Measurements from ENCODE around the gene REEP1.

The REEP1 gene

DNA sequence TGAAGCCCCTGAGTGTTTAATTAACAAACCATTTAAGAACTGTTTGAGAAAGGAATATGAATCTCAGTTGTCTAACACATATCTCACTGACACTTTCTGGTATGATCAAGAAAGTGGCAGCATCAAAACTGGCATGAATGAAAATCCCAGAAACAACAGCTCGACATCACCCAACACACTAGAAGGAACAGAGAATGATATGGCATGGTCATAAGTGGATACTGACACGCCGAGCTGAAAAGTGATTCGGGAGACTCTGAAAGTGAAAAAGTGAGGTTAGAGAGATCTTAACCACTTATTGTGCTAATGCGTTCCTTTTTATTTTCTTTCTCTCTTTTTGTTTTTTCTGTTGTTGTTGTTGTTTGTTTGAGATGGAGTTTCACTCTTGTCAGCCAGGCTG lies 100.3 kb downstream of the REEP1 start:
- no peak overlapping the region for H3K4me3 ChIP-seq (ENCODE audit: low read depth, low read length)
- DNase-seq (ENCODE audit: low read depth), result peak; percentile 59
- TF ChIP-seq, protein P1, sequence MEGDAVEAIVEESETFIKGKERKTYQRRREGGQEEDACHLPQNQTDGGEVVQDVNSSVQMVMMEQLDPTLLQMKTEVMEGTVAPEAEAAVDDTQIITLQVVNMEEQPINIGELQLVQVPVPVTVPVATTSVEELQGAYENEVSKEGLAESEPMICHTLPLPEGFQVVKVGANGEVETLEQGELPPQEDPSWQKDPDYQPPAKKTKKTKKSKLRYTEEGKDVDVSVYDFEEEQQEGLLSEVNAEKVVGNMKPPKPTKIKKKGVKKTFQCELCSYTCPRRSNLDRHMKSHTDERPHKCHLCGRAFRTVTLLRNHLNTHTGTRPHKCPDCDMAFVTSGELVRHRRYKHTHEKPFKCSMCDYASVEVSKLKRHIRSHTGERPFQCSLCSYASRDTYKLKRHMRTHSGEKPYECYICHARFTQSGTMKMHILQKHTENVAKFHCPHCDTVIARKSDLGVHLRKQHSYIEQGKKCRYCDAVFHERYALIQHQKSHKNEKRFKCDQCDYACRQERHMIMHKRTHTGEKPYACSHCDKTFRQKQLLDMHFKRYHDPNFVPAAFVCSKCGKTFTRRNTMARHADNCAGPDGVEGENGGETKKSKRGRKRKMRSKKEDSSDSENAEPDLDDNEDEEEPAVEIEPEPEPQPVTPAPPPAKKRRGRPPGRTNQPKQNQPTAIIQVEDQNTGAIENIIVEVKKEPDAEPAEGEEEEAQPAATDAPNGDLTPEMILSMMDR (IDR thresholded peaks at IDR 0.05; ENCODE audit: insufficient read depth, low read depth, low read length, missing control alignments), result no peak

DNA sequence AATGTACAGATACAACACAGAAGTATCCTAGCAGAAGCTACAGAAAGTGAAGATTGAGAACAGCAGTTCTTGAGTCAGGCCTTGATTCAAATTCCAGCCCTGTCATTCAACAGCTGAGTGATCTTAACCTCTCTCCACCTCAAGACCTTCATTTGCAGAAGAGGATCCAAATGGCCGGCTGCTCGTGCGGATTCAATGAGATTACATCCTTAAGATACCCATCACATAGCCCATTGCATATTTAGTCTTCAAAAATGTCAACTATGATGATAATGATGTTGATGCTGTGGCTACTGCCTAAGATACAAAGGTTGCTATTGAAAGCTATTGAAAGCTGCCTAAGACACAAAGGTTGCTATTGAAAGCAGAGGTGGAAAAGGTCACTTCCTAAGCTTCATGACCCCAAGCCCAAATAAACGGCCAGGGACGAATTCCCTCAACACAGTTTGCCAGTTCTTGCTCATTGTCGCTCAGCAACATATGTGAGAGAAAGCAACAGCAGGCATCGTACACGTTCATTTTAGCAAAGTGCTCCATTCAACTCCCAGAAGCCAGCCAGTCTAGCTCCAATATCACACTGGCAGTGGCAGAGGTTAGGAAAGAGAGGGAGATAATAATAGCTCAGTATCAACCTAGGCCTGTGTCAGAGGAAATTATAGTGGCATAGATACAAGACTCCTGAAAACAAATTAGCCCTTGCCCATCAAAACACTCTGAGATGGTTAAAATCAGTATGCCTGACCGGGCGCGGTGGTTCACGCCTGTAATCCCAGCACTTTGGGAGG lies 102.0 kb downstream of the REEP1 start:
- TF ChIP-seq, protein P1 (IDR thresholded peaks at IDR 0.05; ENCODE audit: insufficient read depth, low read depth, low read length, missing control alignments), result no peak
- H3K4me3 ChIP-seq (ENCODE audit: low read depth, low read length), result no peak overlapping the region
- no peak for DNase-seq (ENCODE audit: low read depth)

DNA sequence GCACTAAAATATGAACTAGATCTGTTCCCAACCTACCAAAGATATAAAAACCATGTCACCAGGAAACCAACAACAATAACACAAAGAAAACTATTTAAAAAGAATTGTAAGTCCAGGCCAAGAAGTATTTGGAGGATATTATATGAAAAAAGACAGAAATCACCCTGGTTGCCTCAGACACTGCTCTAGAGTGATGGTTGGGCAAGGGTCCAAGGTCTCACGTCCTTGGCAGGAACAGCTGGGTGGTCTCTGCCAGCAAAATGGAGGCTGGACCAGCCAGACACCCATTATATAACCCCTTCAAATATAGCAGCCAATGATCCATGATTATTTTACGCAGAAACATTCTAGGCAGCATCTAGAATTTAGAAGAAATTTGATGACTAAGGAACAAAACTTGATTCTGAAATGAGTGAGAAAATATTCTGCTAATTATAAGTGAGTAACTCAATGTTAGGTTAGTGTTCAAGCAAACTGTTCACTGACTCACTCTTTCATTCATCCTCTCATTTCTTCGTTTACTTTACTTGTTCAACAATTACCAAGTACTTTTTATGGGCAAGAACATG lies 102.8 kb downstream of the REEP1 start:
- TF ChIP-seq, protein P1 (IDR thresholded peaks at IDR 0.05; ENCODE audit: insufficient read depth, low read depth, low read length, missing control alignments), result no peak
- no peak overlapping the region for H3K4me3 ChIP-seq (ENCODE audit: low read depth, low read length)
- no peak for DNase-seq (ENCODE audit: low read depth)

DNA sequence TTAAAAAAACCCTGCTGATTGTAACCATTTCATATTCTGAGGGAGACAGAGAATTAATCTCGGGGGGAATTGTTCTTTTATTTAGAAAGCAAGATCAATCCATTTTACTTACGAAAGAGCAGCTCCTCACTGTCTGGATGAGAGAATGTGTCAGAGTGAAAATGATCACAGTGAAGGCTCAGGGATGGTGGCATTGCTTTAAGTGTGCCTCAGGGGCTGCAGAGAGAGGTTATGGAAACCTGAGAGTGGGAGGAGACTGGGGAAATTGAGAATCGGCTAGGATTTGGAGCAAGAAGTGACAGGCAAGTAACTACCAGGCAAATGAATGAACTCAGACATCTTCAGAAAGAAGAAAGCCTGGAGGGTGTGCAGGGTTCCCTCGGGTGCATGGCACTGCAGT lies 104.0 kb downstream of the REEP1 start:
- no peak for DNase-seq (ENCODE audit: low read depth)
- no peak overlapping the region for H3K4me3 ChIP-seq (ENCODE audit: low read depth, low read length)
- TF ChIP-seq, protein P1 (IDR thresholded peaks at IDR 0.05; ENCODE audit: insufficient read depth, low read depth, low read length, missing control alignments), result no peak

DNA sequence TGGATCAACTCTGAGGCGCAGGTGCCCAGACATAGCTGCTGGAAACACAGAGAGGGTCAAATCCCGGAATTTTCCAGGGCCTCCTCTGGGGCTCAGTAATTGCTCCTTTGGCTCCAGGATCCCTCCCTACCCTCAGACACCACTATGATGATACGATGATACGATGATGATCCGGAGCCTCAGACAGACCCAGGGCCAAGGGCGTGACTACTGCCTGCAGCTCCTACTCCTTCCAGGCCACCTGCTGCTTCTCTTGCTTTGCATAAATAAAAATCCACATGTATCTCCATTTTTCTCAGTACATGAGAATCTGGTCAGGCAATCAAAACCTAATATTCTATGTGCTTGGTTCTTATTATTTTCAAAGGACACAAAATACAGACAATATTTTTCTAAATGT lies 104.5 kb downstream of the REEP1 start:
- H3K4me3 ChIP-seq (ENCODE audit: low read depth, low read length), result no peak overlapping the region
- DNase-seq (ENCODE audit: low read depth), result no peak
- TF ChIP-seq, protein P1 (IDR thresholded peaks at IDR 0.05; ENCODE audit: insufficient read depth, low read depth, low read length, missing control alignments), result no peak

DNA sequence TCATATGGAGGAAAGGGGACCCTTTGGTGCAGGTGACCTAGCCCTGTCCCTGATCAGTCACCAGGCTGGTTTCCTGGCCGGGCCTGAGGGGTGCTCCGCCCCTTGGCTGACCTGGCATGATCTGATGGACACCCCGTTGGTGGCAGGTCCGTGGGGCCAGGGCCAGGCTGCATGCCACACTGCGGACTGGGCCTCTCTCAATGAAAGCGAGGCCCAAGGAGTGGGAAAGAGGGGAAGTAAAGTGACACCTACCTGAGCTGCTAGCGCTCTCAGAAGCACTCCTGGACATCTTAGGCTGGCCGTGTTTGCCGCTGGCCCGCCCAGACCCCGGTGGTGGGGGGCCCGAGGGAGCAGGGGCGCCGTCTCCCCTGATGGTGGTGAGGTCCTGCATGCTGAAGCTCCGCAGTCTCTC lies 105.0 kb downstream of the REEP1 start:
- TF ChIP-seq, protein P1 (IDR thresholded peaks at IDR 0.05; ENCODE audit: insufficient read depth, low read depth, low read length, missing control alignments), result no peak
- H3K4me3 ChIP-seq (ENCODE audit: low read depth, low read length), result no peak overlapping the region
- DNase-seq (ENCODE audit: low read depth), result no peak

Measured in GM12865 (cell line).